Activated CD8-positive, alpha-beta T cell treated with anti-CD3 and anti-CD28 coated beads, Interleukin-2, amount 10 ng/mL, durations not matched to agents 7 days and 5 days (primary cell): ENCODE results near the gene TMEM174. TPM values are rescaled to one million over a fixed set of nuclear protein-coding genes. Genes with fewer than 3 reads are reported as not detected.

Source experiments
- ATAC-seq: fragments of 150-1000 bp; cut with Tn5 transposase; one replicate; pipeline ENCODE4 v1.10.0; 2021; ENCODE audit warnings: moderate library complexity
- CTCF ChIA-PET: fragments of 350-600 bp; sonication (Branson Sonifier 250); formaldehyde crosslinking; loops from one replicate; lab custom pipeline; 2021; ENCODE audit warnings: antibody characterized with exemption; lab: Charles Lee
- POLR2A ChIA-PET: fragments of 350-600 bp; sonication (Branson Sonifier 250); formaldehyde crosslinking; loops from one replicate; lab custom pipeline; 2021; ENCODE audit warnings: antibody characterized with exemption; lab: Charles Lee
- DNase-seq: peaks from one replicate; pipeline ENCODE4 v3.0.0-alpha.2; 2020
- H3K27ac Mint-ChIP-seq: one replicate; pipeline ENCODE4 v1.8.0; 2021; ENCODE audit warnings: mild to moderate bottlenecking, mixed read lengths
- H3K27me3 Mint-ChIP-seq: one replicate; pipeline ENCODE4 v1.8.0; 2021; ENCODE audit warnings: low read depth, mixed read lengths
- H3K36me3 Mint-ChIP-seq: one replicate; pipeline ENCODE4 v1.8.0; 2021; ENCODE audit warnings: low read depth, mixed read lengths
- H3K4me1 Mint-ChIP-seq: one replicate; pipeline ENCODE4 v1.8.0; 2021; ENCODE audit warnings: low read depth, mixed read lengths
- H3K4me3 Mint-ChIP-seq: one replicate; pipeline ENCODE4 v1.8.0; 2021; ENCODE audit warnings: mild to moderate bottlenecking, mixed read lengths
- H3K9me3 Mint-ChIP-seq: one replicate; pipeline ENCODE4 v1.8.0; 2022; ENCODE audit warnings: mixed read lengths; ENCODE audit not compliant: insufficient read depth
- total RNA-seq, 2 experiments: library from RNA; stranded (reverse); gene quantifications; one replicate each; pipeline ENCODE4 v1.2.3, GENCODE V29; 2021

Gene TMEM174
- total RNA-seq, 2 experiments from 2014 or later: not detected

DNA sequence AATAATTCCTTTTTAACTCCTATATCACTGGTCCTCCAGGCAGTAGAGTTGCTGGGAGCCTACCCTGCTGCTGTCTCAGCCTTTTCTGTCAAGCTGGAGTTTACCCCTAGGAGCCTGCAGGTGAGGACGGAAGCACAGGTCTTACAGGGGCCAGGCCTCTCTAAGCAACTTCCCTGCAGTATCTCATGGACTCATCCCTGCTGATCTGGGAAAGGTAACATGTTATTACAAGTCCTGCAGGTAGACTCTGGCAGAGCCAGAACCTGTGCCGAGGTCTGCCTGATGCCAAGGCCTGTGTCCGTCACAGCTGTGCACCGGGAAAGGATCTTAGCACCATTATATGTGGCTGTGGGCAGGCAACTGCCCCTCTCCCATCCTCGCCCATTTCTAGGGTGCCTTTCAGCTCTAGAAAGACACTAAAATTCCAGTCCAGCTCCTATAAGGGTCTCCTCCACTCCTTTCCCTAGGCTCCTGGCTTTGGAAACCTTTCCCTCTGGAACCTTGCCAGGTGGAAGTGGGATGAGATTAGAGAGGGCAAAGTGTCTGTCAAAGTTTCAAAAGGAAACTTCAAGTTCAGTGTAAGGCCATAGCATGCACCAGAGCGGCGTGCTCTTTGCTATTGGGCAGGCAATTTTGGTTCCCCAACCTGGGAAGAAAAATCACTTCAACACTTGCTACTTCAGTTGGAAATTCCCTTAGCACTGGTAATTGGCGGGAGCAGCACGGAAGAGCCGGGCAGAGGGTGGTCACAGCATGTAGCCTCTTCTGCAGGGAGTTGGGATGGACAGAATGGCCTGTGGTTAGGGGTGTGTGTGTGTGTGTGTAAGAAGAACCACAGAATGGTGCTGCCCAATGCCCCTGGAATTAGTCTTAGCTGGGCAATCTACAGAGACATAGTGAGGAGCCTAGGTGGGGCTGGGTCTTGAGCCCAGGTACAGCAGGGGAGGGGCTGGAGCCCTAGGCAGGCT, 35.1 kb upstream of the TMEM174 start:
- Mint-ChIP-seq H3K36me3 (no peaks in the 10 kb centered on the region), H3K27me3 (peaks cover 42% of the 10 kb centered on the region)

DNA sequence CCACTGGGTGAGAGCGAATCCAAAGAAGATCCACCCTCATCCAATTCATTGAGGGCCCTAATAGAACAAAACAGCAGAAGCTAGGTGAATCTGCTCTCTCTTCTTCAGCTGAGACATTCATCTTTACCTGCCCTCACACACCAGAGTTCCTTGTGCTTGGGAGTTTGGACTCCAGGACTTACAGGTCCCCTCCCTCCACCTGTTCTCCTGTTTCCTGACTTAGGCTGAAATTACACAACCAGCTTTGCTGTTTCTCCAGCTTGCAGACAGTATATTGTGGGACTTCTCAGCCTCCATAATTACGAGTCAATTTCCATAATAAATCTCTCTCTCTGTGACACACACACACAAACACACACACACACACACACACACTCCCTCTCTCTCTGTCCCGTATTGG, 33.5 kb upstream of the TMEM174 start:
- CTCF ChIA-PET: no interaction called here
- Mint-ChIP-seq H3K4me1 (no peaks in the 10 kb centered on the region), H3K9me3 (no peaks in the 10 kb centered on the region), H3K4me3 (no peak overlapping the region), H3K36me3 (no peaks in the 10 kb centered on the region), H3K27me3 (peaks cover 45% of the 10 kb centered on the region), H3K27ac (no peak overlapping the region)
- POLR2A ChIA-PET: no interaction called here
- no peak for ATAC-seq
- no peak for DNase-seq

More for the DNA sequence above, 35.1 kb upstream of the TMEM174 start:
- POLR2A ChIA-PET: no interaction called here
- Mint-ChIP-seq H3K27ac (no peak overlapping the region), H3K4me1 (no peaks in the 10 kb centered on the region), H3K4me3 (no peak overlapping the region), H3K9me3 (no peaks in the 10 kb centered on the region)
- DNase-seq (no peak), ATAC-seq (no peak)
- CTCF ChIA-PET: interaction anchor here (1.0 kb wide), 1 partner anchor 22 kb away, joined by 3 read pairs; no protein-coding TSS in a partner anchor

DNA sequence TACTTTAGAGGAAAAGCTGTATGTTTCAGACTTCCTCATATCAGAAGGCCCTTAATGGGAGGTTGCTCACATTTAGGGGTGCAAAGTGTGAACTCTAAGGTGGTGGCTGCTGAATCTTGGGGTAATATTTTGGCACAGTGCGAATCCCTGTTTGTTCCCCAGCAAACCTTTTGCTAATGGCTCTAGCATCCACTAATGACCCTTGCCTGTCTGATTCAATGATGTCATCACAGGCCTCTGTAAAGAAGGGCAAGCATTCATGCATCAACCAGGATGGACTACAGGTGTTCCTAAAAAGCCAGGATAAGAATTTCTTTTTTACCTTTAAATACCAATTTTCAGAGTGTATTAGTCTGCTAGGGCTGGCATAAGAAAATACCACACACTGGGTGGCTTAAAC, 32.2 kb upstream of the TMEM174 start:
- H3K27ac Mint-ChIP-seq: no peak overlapping the region
- DNase-seq (no peak), ATAC-seq (no peak)
- ChIA-PET CTCF (no interaction called here), POLR2A (no interaction called here)
- H3K9me3 Mint-ChIP-seq: no peaks in the 10 kb centered on the region
- no peaks in the 10 kb centered on the region for H3K36me3 Mint-ChIP-seq
- H3K27me3 Mint-ChIP-seq: peaks cover 44% of the 10 kb centered on the region
- H3K4me3 Mint-ChIP-seq: no peak overlapping the region
- H3K4me1 Mint-ChIP-seq: no peaks in the 10 kb centered on the region

DNA sequence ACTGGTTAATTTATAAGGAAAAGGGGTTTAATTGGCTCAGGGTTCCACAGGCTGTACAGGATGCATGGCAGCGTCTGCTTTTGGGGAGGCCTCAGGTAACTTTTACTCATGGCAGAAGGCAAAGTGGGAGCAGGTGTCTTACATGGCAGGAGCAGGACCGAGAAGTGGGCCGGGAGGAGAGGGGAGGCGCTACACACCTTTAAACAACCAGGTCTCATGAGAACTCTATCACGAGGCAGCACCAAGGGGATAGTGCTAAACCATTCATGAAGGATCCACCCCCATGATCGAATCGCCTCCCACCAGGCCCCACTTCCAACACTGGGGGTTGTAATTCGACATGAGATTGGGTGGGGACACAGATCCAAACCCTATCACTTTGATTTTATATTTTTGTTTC, 31.0 kb upstream of the TMEM174 start:
- no peaks in the 10 kb centered on the region for H3K4me1 Mint-ChIP-seq
- H3K36me3 Mint-ChIP-seq: no peaks in the 10 kb centered on the region
- no peak for ATAC-seq
- H3K9me3 Mint-ChIP-seq: no peaks in the 10 kb centered on the region
- no peak overlapping the region for H3K27ac Mint-ChIP-seq
- no peak for DNase-seq
- H3K4me3 Mint-ChIP-seq: no peak overlapping the region
- POLR2A ChIA-PET: no interaction called here
- H3K27me3 Mint-ChIP-seq: peaks cover 49% of the 10 kb centered on the region
- CTCF ChIA-PET: no interaction called here

DNA sequence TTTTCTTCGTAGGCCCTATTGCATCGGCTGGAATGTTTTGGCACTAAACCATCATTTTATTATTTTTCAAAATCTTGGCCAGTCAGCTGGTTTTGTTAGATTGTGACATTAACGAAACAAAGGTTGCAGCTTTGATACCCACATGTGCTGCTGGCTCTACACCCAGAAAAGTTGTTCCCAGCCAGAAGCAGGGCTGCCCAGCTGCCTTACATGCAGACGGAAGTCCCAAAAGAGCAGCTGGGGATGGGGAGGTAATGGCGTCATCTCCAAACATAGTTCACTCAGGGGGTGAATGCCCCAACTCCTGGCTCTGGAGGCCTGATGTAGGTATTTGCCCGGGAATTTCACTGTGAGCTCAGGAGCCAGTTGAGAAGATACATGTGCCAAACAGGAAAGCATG, 29.3 kb upstream of the TMEM174 start:
- H3K9me3 Mint-ChIP-seq: no peaks in the 10 kb centered on the region
- no peaks in the 10 kb centered on the region for H3K36me3 Mint-ChIP-seq
- peaks cover 56% of the 10 kb centered on the region for H3K27me3 Mint-ChIP-seq
- no peak overlapping the region for H3K4me3 Mint-ChIP-seq
- no peak for ATAC-seq
- no peak overlapping the region for H3K27ac Mint-ChIP-seq
- ChIA-PET CTCF (no interaction called here), POLR2A (no interaction called here)
- no peaks in the 10 kb centered on the region for H3K4me1 Mint-ChIP-seq
- DNase-seq: no peak

DNA sequence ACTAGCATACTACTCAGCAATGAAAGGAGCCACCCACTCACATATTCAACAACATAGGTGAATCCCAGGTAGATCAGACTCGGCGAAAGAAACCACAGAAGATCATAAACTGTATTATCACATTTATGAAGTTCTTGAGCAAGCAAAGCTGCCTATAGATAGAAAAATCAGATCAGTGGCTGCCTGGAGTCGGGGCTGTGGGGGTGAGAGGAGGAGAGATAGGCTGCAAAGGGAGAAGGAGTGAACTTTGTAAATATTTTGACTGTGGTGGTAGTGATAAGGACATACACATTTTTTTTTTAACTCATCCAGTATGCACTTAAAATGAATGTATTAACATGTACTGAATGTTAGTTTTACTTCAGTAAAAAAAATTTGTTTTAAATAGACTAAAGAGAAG, 23.5 kb upstream of the TMEM174 start:
- H3K36me3 Mint-ChIP-seq: no peaks in the 10 kb centered on the region
- peaks cover 69% of the 10 kb centered on the region for H3K27me3 Mint-ChIP-seq
- no peaks in the 10 kb centered on the region for H3K9me3 Mint-ChIP-seq
- CTCF ChIA-PET: no interaction called here
- no peak overlapping the region for H3K27ac Mint-ChIP-seq
- DNase-seq: no peak
- ATAC-seq: no peak
- no peak overlapping the region for H3K4me3 Mint-ChIP-seq
- POLR2A ChIA-PET: no interaction called here
- H3K4me1 Mint-ChIP-seq: no peaks in the 10 kb centered on the region

DNA sequence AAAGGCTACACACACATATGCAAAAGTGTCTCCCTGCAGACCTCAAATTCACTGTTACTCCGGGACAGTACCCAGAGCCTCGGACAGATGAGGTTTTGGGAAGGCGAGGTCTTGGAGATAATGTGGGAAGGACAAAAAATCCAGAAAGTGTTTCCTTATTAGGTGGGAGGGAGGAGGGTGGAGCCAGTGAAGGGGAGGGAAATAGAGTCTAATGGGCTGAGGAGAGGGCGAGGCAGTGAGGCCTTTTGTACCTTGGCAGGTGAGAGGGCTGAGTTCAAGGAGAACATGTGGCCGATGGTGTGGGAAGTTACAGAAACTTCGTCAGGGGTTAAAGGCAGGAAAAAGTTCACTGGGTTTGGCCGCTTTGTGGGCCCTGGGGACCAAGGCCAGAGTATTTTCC, 22.1 kb upstream of the TMEM174 start:
- no peaks in the 10 kb centered on the region for H3K36me3 Mint-ChIP-seq
- DNase-seq: no peak
- POLR2A ChIA-PET: no interaction called here
- ATAC-seq: no peak
- CTCF ChIA-PET: no interaction called here
- H3K27me3 Mint-ChIP-seq: peaks cover 66% of the 10 kb centered on the region
- H3K4me3 Mint-ChIP-seq: no peak overlapping the region
- H3K9me3 Mint-ChIP-seq: no peaks in the 10 kb centered on the region
- no peak overlapping the region for H3K27ac Mint-ChIP-seq
- H3K4me1 Mint-ChIP-seq: no peaks in the 10 kb centered on the region

DNA sequence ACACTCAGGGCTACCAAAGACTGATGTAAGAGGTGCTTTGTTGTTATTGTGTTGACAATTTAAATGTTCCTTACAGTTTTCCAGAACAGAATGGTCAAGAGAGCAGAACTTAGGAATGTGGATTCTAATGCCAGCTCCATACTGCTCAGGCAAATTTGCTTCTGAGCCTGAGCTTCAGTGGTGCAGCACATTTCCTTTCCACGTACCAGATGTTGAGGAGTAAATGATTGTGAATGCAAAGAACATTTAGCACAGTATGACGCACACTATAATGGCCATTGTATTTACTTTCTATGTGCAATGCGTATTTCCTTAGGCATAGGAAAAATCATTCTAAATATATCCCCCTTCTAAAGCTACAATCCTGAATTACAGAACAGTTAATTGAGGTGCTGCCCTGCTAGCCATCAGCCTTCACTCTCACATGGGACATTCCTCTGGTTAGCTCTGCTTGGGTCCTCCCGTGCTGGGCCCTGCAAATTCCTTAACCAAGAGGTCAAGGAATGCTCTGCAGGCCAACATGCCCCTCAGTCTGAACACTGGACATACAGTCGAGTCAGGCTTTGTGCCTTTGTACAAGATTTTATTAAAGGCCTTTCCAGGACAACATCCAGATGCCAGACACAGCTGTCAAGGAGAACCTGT, 21.1 kb upstream of the TMEM174 start:
- POLR2A ChIA-PET: no interaction called here
- no peak for ATAC-seq
- H3K9me3 Mint-ChIP-seq: no peaks in the 10 kb centered on the region
- no peak for DNase-seq
- H3K4me3 Mint-ChIP-seq: no peak overlapping the region
- H3K4me1 Mint-ChIP-seq: no peaks in the 10 kb centered on the region
- H3K27me3 Mint-ChIP-seq: peaks cover 68% of the 10 kb centered on the region
- CTCF ChIA-PET: interaction anchor here (1.1 kb wide), 1 partner anchor 195 kb away, joined by 3 read pairs; no protein-coding TSS in a partner anchor
- no peak overlapping the region for H3K27ac Mint-ChIP-seq
- no peaks in the 10 kb centered on the region for H3K36me3 Mint-ChIP-seq

DNA sequence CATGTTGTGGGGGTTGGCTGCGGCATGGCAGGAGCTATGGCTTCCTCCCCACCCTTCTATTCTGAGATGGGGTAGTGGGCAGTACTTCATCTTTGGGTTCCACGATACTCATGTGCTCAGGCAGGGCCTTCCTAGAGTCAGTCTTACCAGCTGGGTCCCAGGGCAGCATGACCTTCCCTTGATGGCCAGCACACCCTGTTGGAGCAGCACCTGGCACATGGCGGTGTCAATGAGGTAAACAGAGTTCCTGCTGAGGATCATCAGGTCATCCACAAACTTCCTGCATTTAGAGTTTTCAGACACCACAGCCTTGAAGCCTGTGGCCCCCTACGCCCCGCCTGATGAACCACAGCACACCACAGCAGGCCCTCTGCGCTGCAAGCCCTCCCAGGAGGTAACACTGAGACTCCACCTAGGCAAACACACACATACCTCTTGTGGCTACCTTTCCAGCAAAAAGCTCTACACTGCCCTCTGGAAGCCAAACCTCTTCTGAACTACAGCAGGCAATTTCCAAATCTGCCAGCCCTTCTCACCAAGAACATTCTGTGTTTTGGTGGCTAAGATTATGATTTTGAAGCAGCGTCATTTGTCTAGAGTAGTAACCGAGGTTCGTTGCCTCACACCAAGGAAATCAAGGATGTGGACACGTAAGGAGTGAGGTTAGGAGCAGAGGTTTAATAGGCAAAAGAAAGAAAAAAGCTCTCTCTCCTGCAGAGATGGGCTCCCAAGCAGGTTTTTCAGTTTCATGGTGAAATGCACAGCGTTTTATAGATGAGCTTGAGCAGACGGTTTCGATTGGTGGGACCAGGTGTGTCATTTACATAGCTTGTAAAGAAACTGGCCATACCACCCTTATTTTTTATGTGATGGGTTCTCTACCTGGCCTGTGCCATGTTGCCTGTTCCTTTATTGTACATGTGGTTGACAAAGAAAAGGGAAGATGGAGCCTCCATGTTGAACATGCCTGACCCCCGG, 20.3 kb upstream of the TMEM174 start:
- ChIA-PET CTCF (interaction anchor here (0.7 to 1.1 kb wide), 2 partner anchors 17 to 196 kb away, joined by 3 read pairs; no protein-coding TSS in a partner anchor), POLR2A (no interaction called here)
- Mint-ChIP-seq H3K4me1 (no peaks in the 10 kb centered on the region), H3K4me3 (no peak overlapping the region), H3K27me3 (peaks cover 68% of the 10 kb centered on the region), H3K27ac (no peak overlapping the region), H3K36me3 (no peaks in the 10 kb centered on the region), H3K9me3 (no peaks in the 10 kb centered on the region)
- no peak for DNase-seq
- no peak for ATAC-seq

DNA sequence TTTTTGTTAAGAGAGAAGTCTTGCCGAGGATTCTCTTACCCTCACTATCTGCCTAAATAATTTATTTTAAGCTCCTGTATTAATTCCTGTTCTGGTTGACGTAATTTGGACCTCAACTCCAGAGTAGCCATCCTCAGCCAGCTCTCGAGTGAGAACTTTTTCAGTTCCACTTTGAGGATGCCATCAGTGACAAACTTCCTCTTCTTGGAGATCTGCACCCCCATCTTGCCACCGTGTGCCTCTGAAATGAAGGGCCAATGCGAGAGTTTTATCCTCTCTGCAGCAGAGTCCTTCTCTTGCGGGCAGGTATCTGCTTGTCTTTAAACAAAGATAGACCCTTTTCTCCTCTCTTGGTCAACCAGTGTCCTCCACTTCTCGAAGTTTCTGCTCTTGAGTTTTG, 19.5 kb upstream of the TMEM174 start:
- ATAC-seq (no peak), DNase-seq (no peak)
- H3K36me3 Mint-ChIP-seq: no peaks in the 10 kb centered on the region
- no peaks in the 10 kb centered on the region for H3K4me1 Mint-ChIP-seq
- CTCF ChIA-PET: interaction anchor here (0.7 kb wide), 1 partner anchor 16 kb away, joined by 3 read pairs; no protein-coding TSS in a partner anchor
- H3K27me3 Mint-ChIP-seq: peaks cover 71% of the 10 kb centered on the region
- no peaks in the 10 kb centered on the region for H3K9me3 Mint-ChIP-seq
- POLR2A ChIA-PET: no interaction called here
- H3K4me3 Mint-ChIP-seq: no peak overlapping the region
- H3K27ac Mint-ChIP-seq: no peak overlapping the region

DNA sequence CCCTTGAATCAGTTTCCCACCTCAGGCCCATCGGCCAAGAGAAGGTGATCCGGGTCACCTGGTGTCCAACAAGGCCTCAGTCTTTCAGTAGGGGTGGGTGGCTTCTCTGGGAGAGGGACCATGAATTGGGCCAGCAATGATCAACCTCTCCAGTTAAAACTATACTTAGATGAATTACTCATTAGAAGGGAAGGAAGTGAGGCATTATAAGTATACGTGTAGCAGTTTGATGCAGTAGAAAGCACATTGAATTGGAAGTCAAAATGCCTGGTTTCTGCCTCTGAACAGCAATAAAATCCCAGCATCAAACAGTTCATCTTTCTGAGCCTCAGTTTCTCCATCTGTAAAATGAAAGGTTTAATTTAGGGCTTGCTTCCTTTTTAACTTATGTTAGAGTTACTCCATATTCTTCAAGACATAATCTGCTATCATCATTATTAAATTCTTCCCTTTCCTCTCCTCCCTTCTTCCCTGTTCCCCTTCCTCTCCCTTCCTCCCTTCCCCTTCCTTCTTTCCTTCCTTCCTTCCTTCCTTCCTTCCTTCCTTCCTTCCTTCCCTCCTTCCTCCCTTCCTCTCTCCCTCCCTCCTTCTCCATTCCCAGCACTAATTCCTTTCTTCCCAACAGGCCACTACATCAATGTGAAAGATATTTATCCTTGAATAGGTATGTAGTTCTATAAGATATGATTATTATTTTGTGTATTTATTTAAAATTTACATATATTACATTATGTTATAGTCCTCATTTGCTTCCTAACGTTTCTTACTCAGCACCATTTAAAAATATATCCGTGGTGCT, 18.6 kb upstream of the TMEM174 start:
- H3K9me3 Mint-ChIP-seq: no peaks in the 10 kb centered on the region
- ATAC-seq (no peak), DNase-seq (no peak)
- no peaks in the 10 kb centered on the region for H3K36me3 Mint-ChIP-seq
- no peak overlapping the region for H3K27ac Mint-ChIP-seq
- ChIA-PET CTCF (no interaction called here), POLR2A (no interaction called here)
- H3K4me1 Mint-ChIP-seq: peaks cover 5% of the 10 kb centered on the region
- H3K4me3 Mint-ChIP-seq: no peak overlapping the region
- H3K27me3 Mint-ChIP-seq: peaks cover 76% of the 10 kb centered on the region
